NCI-H524 (cell line): Measurements from ENCODE around the gene ZNF521.
"Not testable (repeated sequence)": the region's sequence is repeated elsewhere in the genome, so short reads cannot be mapped to it uniquely, and the experiment has no call there.

ENCODE experiments used
- DNase-seq, 2 experiments: peaks; one replicate each; lab custom pipeline; 2025; lab: John Stamatoyannopoulos, UW

The ZNF521 gene

GRCh38 chr18:25033175-25033574 is 318.8 kb downstream of the ZNF521 start:
- not testable (repeated sequence) for DNase-seq

DNA sequence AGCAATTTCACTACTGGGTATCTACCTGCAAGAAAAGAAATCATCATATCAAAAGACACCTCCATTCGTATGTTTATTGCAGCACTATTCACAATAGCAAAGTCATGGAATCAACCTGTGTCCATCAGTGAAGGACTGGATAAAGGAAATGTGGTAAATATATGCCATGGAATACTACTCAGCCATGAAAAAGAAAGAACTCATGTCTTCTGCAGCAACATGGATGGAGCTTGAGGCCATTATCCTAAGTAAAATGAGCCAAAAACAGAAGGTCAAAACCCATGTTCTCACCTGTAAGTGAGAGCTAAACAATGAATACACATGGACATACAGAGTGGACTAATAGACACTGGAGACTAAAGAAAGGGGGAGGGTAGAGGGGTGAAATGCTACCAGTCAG is 322.2 kb downstream of the ZNF521 start:
- DNase-seq: no peak

GRCh38 chr18:25019931-25020330 is 332.0 kb downstream of the ZNF521 start:
- DNase-seq: no peak

- DNase-seq: no peak
Measured at GRCh38 chr18:25019086-25019860, 332.7 kb downstream of the ZNF521 start.

- DNase-seq: no peak
Measured at GRCh38 chr18:25016666-25017065, 335.3 kb downstream of the ZNF521 start.

- no peak for DNase-seq
Measured at GRCh38 chr18:25016181-25016580, 335.8 kb downstream of the ZNF521 start.
